ENCODE results near the gene REM1. TPM values are rescaled to one million over a fixed set of nuclear protein-coding genes. Genes with fewer than 3 reads are reported as not detected.

The REM1 gene
- total and polyA plus RNA-seq, 2 experiments from 2014 or later, result 0.28 TPM; not detected in 1

DNA sequence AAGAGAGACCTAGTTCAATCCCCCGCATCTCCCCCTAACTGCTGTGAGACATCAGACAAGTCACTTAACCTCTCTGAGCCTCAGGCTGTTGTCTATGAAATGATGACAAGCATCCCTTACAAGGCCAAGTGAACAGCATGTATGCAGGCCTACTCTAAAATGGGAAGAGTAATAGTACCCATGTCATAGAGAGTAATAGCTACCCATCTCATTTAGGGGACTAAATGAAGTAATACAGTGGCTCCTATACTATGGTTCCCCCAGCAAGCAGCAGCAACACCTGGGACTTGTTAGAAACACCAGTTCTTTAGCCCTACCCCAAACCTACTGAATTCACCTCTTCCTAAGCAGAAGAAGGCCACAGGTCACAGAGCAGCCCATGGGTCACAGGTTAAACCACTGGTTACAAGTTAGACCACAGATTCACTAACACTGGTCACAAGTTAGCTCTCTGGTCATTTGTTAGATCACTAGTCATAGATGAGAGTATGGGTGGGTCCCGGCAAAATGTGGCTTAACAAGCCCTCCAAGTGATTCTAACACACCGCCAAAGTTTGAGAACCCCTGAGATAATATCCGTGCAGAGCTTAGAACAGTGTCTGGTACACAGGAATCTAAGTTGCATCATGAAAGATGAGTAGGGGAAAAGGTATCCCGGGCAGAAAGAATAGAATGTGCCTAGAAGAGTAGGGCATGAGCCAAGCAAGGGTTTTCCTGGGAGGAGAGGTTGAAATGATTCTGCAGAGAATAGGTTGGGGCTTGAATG, 1.6 kb upstream of the REM1 start:
- no peak overlapping the region for H3K27ac Mint-ChIP-seq
- H3K27me3 Mint-ChIP-seq (ENCODE audit: insufficient read depth, low read depth, poor library complexity), result peaks cover 44% of the 10 kb centered on the region
- no peak overlapping the region for H3K4me2 ChIP-seq
- H3K9me2 ChIP-seq (ENCODE audit: insufficient read depth), result no peaks in the 10 kb centered on the region
- TF ChIP-seq POLR2AphosphoS5 (IDR thresholded peaks at IDR 0.05; ENCODE audit: low read depth), result no peak
- TF ChIP-seq CREB1 (CRISPR knock-in tag; IDR thresholded peaks at IDR 0.05; ENCODE audit: low read depth), result no peak
- TF ChIP-seq JUNB (IDR thresholded peaks at IDR 0.05; ENCODE audit: unreplicated experiment), result no peak
- TF ChIP-seq EZH2phosphoT487 (IDR thresholded peaks at IDR 0.05; ENCODE audit: unreplicated experiment), result no peak
- TF ChIP-seq ETS1 (IDR thresholded peaks at IDR 0.05), result no peak
- TF ChIP-seq, protein P1, sequence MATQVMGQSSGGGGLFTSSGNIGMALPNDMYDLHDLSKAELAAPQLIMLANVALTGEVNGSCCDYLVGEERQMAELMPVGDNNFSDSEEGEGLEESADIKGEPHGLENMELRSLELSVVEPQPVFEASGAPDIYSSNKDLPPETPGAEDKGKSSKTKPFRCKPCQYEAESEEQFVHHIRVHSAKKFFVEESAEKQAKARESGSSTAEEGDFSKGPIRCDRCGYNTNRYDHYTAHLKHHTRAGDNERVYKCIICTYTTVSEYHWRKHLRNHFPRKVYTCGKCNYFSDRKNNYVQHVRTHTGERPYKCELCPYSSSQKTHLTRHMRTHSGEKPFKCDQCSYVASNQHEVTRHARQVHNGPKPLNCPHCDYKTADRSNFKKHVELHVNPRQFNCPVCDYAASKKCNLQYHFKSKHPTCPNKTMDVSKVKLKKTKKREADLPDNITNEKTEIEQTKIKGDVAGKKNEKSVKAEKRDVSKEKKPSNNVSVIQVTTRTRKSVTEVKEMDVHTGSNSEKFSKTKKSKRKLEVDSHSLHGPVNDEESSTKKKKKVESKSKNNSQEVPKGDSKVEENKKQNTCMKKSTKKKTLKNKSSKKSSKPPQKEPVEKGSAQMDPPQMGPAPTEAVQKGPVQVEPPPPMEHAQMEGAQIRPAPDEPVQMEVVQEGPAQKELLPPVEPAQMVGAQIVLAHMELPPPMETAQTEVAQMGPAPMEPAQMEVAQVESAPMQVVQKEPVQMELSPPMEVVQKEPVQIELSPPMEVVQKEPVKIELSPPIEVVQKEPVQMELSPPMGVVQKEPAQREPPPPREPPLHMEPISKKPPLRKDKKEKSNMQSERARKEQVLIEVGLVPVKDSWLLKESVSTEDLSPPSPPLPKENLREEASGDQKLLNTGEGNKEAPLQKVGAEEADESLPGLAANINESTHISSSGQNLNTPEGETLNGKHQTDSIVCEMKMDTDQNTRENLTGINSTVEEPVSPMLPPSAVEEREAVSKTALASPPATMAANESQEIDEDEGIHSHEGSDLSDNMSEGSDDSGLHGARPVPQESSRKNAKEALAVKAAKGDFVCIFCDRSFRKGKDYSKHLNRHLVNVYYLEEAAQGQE (IDR thresholded peaks at IDR 0.05; ENCODE audit: unreplicated experiment), result no peak
- TF ChIP-seq EZH2 (IDR thresholded peaks at IDR 0.05; ENCODE audit: low read depth, unreplicated experiment), result no peak
- TF ChIP-seq ZNF114 (CRISPR knock-in tag; IDR thresholded peaks at IDR 0.05), result no peak
- no peak for TF ChIP-seq STAT1 (IDR thresholded peaks at IDR 0.05; ENCODE audit: unreplicated experiment)
- no peak for TF ChIP-seq CTCF (conservative IDR thresholded peaks at IDR 0.05; ENCODE audit: low read depth in 2 of 2)
- TF ChIP-seq NANOG (IDR thresholded peaks at IDR 0.05; ENCODE audit: borderline replicate concordance), result no peak
- TF ChIP-seq ZNF331 (CRISPR knock-in tag; IDR thresholded peaks at IDR 0.05; ENCODE audit: low read depth), result no peak
- TF ChIP-seq, protein P2, sequence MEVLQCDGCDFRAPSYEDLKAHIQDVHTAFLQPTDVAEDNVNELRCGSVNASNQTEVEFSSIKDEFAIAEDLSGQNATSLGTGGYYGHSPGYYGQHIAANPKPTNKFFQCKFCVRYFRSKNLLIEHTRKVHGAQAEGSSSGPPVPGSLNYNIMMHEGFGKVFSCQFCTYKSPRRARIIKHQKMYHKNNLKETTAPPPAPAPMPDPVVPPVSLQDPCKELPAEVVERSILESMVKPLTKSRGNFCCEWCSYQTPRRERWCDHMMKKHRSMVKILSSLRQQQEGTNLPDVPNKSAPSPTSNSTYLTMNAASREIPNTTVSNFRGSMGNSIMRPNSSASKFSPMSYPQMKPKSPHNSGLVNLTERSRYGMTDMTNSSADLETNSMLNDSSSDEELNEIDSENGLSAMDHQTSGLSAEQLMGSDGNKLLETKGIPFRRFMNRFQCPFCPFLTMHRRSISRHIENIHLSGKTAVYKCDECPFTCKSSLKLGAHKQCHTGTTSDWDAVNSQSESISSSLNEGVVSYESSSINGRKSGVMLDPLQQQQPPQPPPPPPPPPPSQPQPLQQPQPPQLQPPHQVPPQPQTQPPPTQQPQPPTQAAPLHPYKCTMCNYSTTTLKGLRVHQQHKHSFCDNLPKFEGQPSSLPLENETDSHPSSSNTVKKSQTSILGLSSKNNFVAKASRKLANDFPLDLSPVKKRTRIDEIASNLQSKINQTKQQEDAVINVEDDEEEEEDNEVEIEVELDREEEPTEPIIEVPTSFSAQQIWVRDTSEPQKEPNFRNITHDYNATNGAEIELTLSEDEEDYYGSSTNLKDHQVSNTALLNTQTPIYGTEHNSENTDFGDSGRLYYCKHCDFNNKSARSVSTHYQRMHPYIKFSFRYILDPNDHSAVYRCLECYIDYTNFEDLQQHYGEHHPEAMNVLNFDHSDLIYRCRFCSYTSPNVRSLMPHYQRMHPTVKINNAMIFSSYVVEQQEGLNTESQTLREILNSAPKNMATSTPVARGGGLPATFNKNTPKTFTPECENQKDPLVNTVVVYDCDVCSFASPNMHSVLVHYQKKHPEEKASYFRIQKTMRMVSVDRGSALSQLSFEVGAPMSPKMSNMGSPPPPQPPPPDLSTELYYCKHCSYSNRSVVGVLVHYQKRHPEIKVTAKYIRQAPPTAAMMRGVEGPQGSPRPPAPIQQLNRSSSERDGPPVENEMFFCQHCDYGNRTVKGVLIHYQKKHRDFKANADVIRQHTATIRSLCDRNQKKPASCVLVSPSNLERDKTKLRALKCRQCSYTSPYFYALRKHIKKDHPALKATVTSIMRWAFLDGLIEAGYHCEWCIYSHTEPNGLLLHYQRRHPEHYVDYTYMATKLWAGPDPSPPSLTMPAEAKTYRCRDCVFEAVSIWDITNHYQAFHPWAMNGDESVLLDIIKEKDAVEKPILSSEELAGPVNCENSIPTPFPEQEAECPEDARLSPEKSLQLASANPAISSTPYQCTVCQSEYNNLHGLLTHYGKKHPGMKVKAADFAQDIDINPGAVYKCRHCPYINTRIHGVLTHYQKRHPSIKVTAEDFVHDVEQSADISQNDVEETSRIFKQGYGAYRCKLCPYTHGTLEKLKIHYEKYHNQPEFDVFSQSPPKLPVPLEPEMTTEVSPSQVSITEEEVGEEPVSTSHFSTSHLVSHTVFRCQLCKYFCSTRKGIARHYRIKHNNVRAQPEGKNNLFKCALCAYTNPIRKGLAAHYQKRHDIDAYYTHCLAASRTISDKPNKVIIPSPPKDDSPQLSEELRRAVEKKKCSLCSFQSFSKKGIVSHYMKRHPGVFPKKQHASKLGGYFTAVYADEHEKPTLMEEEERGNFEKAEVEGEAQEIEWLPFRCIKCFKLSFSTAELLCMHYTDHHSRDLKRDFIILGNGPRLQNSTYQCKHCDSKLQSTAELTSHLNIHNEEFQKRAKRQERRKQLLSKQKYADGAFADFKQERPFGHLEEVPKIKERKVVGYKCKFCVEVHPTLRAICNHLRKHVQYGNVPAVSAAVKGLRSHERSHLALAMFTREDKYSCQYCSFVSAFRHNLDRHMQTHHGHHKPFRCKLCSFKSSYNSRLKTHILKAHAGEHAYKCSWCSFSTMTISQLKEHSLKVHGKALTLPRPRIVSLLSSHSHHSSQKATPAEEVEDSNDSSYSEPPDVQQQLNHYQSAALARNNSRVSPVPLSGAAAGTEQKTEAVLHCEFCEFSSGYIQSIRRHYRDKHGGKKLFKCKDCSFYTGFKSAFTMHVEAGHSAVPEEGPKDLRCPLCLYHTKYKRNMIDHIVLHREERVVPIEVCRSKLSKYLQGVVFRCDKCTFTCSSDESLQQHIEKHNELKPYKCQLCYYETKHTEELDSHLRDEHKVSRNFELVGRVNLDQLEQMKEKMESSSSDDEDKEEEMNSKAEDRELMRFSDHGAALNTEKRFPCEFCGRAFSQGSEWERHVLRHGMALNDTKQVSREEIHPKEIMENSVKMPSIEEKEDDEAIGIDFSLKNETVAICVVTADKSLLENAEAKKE (CRISPR knock-in tag; IDR thresholded peaks at IDR 0.05), result no peak
- no peak overlapping the region for H3K27ac ChIP-seq (ENCODE audit: low read depth)
- no peaks in the 10 kb centered on the region; the same call in 1 of the 3 replicates for H3K4me1 Mint-ChIP-seq
- no peak overlapping the region for H3K4me3 Mint-ChIP-seq
- H3K4me3 ChIP-seq, result no peak overlapping the region
- H4K20me1 ChIP-seq (replicated peaks; ENCODE audit: insufficient read depth), result no peaks in the 10 kb centered on the region
- H3K27me3 ChIP-seq (ENCODE audit: insufficient read depth), result peaks cover 61% of the 10 kb centered on the region
- ATAC-seq (no peak), DNase-seq (ENCODE audit: low spot score) (no peak)
- peaks cover 12% of the 10 kb centered on the region for H3K4me1 ChIP-seq (ENCODE audit: insufficient read depth)
- 0 out of 2 replicates have a peak, but pooled peaks cover 4% of the 10 kb centered on the region for H3K36me3 ChIP-seq (ENCODE audit: insufficient read depth)
- H3K36me3 Mint-ChIP-seq (ENCODE audit: low read depth), result peaks cover 22% of the 10 kb centered on the region
- H3F3A ChIP-seq (replicated peaks; ENCODE audit: low read depth), result 0 out of 2 replicates have a peak, but pooled peaks cover 7% of the 10 kb centered on the region
- no peak overlapping the region for H2AFZ ChIP-seq
- no peaks in the 10 kb centered on the region for H3K79me2 ChIP-seq (replicated peaks; ENCODE audit: insufficient read depth)
- H3K9me3 Mint-ChIP-seq, result peaks cover 67% of the 10 kb centered on the region

Data from GM23338 (cell line).